Urinary bladder (tissue), 4 donors: ENCODE results near the gene CYFIP1. TPM values are rescaled to one million over a fixed set of nuclear protein-coding genes. Genes with fewer than 3 reads are reported as not detected.

Experiments
- DNase-seq: peaks from one replicate; pipeline ENCODE4 v3.0.0-alpha.2; 2015; ENCODE audit errors: extremely low spot score
- H3K27ac ChIP-seq: one replicate; pipeline ENCODE4 v1.5.1; 2013; ENCODE audit warnings: low read depth, mild to moderate bottlenecking, moderate library complexity
- H3K36me3 ChIP-seq: one replicate; pipeline ENCODE4 v1.6.1; 2013; ENCODE audit warnings: mild to moderate bottlenecking, moderate library complexity; ENCODE audit not compliant: insufficient read depth
- H3K4me1 ChIP-seq: one replicate; pipeline ENCODE4 v1.6.1; 2013; ENCODE audit warnings: mild to moderate bottlenecking, moderate library complexity; ENCODE audit not compliant: insufficient read depth
- H3K4me3 ChIP-seq: one replicate; pipeline ENCODE4 v1.5.1; 2013; ENCODE audit warnings: low read depth, low read length
- WGBS: extraction: QIAGEN DNeasy Blood & Tissue Kit; methylation state at CpG from one replicate; pipeline ENCODE4 v1.1.7; 2013; 5-methylcytosine and 5-hydroxymethylcytosine counted together
- polyA plus RNA-seq: library from polyadenylated mRNA; stranded (reverse); fragments of 200-250 nt; gene quantifications from one replicate; pipeline ENCODE4 v1.2.3, GENCODE V29; 2013
- total RNA-seq: library from RNA; depleted of rRNA; stranded (reverse); fragments of >200 nt; gene quantifications from one replicate; pipeline ENCODE4 v1.2.3, GENCODE V29; 2014
- donor health status: healthy with polysubstance abuse.
- donor health status: healthy.

The CYFIP1 gene
- total and polyA plus RNA-seq, 2 donors = 49.6 to 85.0 TPM

- WGBS = 69% methylated on average over 30 of the region's 30 CpGs
- no peaks in the 10 kb centered on the region for H3K36me3 ChIP-seq
- no peaks in the 10 kb centered on the region for H3K4me1 ChIP-seq
- peak overlapping the region; percentile 91 for H3K4me3 ChIP-seq
- no peak for DNase-seq
- H3K27ac ChIP-seq = peak overlapping the region; percentile 70
Measured at GRCh38 chr15:22981051-22981840, 1.1 kb upstream of the CYFIP1 start.

GRCh38 chr15:22979238-22980188 is 655 bp downstream of the CYFIP1 start:
- H3K27ac ChIP-seq = peak overlapping the region; percentile 70
- no peak for DNase-seq
- under 1% methylated on average over 88 of the region's 88 CpGs for WGBS
- H3K4me3 ChIP-seq = peak overlapping the region; percentile 91
- H3K4me1 ChIP-seq = no peaks in the 10 kb centered on the region
- no peaks in the 10 kb centered on the region for H3K36me3 ChIP-seq

GRCh38 chr15:22978691-22979237 is 1.4 kb downstream of the CYFIP1 start:
- Histone ChIP-seq H3K4me1 (no peaks in the 10 kb centered on the region), H3K4me3 (peak overlapping the region; percentile 91), H3K36me3 (no peaks in the 10 kb centered on the region), H3K27ac (no peak overlapping the region)
- WGBS = 18% methylated on average over 22 of the region's 22 CpGs
- no peak for DNase-seq

- Histone ChIP-seq H3K27ac (no peak overlapping the region), H3K36me3 (no peaks in the 10 kb centered on the region), H3K4me3 (no peak overlapping the region), H3K4me1 (no peaks in the 10 kb centered on the region)
- no peak for DNase-seq
- WGBS = 72% methylated on average over 4 of the region's 4 CpGs
Measured at GRCh38 chr15:22974745-22975144, 5.4 kb downstream of the CYFIP1 start.

- Histone ChIP-seq H3K4me1 (no peaks in the 10 kb centered on the region), H3K4me3 (no peak overlapping the region), H3K36me3 (no peaks in the 10 kb centered on the region), H3K27ac (no peak overlapping the region)
- DNase-seq = no peak
- WGBS = 85% methylated on average over 4 of the region's 4 CpGs
Measured at GRCh38 chr15:22973987-22974386, 6.2 kb downstream of the CYFIP1 start.

GRCh38 chr15:22973286-22973685 is 6.9 kb downstream of the CYFIP1 start:
- Histone ChIP-seq H3K36me3 (no peaks in the 10 kb centered on the region), H3K4me1 (no peaks in the 10 kb centered on the region), H3K27ac (no peak overlapping the region), H3K4me3 (no peak overlapping the region)
- 72% methylated on average over 5 of the region's 5 CpGs for WGBS
- no peak for DNase-seq

- 98% methylated on average over 3 of the region's 3 CpGs for WGBS
- H3K27ac ChIP-seq = no peak overlapping the region
- no peaks in the 10 kb centered on the region for H3K36me3 ChIP-seq
- DNase-seq = no peak
- no peak overlapping the region for H3K4me3 ChIP-seq
- no peaks in the 10 kb centered on the region for H3K4me1 ChIP-seq
Measured at GRCh38 chr15:22969489-22969888, 10.7 kb downstream of the CYFIP1 start.

- no peaks in the 10 kb centered on the region for H3K4me1 ChIP-seq
- 60% methylated on average over 5 of the region's 5 CpGs for WGBS
- no peak overlapping the region for H3K27ac ChIP-seq
- H3K4me3 ChIP-seq = no peak overlapping the region
- no peak for DNase-seq
- no peaks in the 10 kb centered on the region for H3K36me3 ChIP-seq
Measured at GRCh38 chr15:22968366-22968765, 11.8 kb downstream of the CYFIP1 start.

GRCh38 chr15:22967084-22967770 is 12.9 kb downstream of the CYFIP1 start:
- DNase-seq = no peak
- Histone ChIP-seq H3K4me3 (no peak overlapping the region), H3K27ac (no peak overlapping the region), H3K4me1 (no peaks in the 10 kb centered on the region), H3K36me3 (no peaks in the 10 kb centered on the region)
- WGBS = 95% methylated on average over 15 of the region's 15 CpGs

- Histone ChIP-seq H3K36me3 (no peaks in the 10 kb centered on the region), H3K4me3 (no peak overlapping the region), H3K4me1 (peaks cover under 1% of the 10 kb centered on the region), H3K27ac (no peak overlapping the region)
- no peak for DNase-seq
- 75% methylated on average over 20 of the region's 20 CpGs for WGBS
Measured at GRCh38 chr15:22966321-22967083, 13.7 kb downstream of the CYFIP1 start.

- 48% methylated on average over 12 of the region's 12 CpGs for WGBS
- Histone ChIP-seq H3K27ac (peak overlapping the region; percentile 35), H3K4me1 (peaks cover 3% of the 10 kb centered on the region), H3K4me3 (no peak overlapping the region), H3K36me3 (no peaks in the 10 kb centered on the region)
- no peak for DNase-seq
Measured at GRCh38 chr15:22963641-22964040, 16.5 kb downstream of the CYFIP1 start.

GRCh38 chr15:22962611-22963010 is 17.6 kb downstream of the CYFIP1 start:
- H3K36me3 ChIP-seq = no peaks in the 10 kb centered on the region
- H3K4me3 ChIP-seq = no peak overlapping the region
- H3K4me1 ChIP-seq = peaks cover 3% of the 10 kb centered on the region
- 97% methylated on average over 12 of the region's 12 CpGs for WGBS
- DNase-seq = no peak
- no peak overlapping the region for H3K27ac ChIP-seq

GRCh38 chr15:22961762-22962161 is 18.4 kb downstream of the CYFIP1 start:
- WGBS = 25% methylated on average over 1 of the region's 1 CpG
- H3K4me3 ChIP-seq = no peak overlapping the region
- H3K36me3 ChIP-seq = no peaks in the 10 kb centered on the region
- peak overlapping the region; percentile 60 for H3K27ac ChIP-seq
- peaks cover 3% of the 10 kb centered on the region for H3K4me1 ChIP-seq
- DNase-seq = no peak
